SW 1271 (cell line): ENCODE data around the gene SLC25A29.
A peak's percentile ranks its signal among the peaks of the same experiment; 100 is the strongest.
"Not testable (repeated sequence)": the region's sequence is repeated elsewhere in the genome, so short reads cannot be mapped to it uniquely, and the experiment has no call there.

ENCODE experiments used
- DNase-seq, 2 experiments: peaks; one replicate each; lab custom pipeline; 2025; lab: John Stamatoyannopoulos, UW

SLC25A29 gene

DNA sequence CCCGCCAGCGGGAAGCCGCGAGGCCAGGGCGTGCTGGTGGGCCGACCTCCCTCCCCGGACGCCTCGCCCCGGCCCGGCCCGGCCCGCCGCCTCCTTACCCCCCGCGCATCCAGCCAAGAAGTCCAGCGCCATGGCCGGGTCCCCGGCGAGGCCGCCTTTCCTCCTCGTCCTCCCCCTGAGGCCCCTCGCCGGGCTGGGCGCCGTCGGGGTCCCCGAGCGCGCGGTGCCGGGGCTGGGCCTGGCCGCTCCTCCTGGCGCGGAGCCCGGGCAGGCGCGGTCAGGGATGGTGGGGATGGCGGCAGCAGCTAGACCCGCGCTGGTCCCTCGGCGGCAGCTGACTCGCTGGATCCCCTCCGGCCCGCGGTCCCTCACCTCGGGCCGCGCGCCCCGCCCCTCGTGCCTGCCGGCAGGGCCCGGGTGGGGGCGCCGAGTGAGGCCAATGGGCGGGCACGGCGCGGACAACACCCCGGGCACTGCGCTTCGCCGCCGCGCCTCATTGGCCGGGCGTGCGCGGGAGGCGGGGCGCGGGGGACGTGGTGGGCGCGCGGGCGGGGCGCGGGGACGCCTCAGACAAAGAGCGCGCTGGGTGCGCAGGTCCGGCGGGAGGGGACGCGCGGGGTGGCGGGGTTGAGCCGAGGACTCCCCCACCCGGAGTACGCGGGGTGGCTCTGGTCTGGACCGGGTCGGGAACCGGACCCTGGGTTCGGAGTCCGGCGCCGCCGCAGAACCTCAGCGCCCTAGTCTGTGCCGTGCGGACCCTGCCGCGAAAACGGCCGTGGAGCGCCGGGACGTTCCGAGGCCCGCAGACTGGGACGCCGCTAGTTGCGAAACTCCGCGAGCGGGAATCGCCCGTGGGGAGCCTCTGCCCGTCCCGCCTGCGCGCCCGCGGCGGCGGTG, at the start of gene SLC25A29:
Gene SLC25A29 (minus strand): TSS at position 344 of the 897 bp plus-strand sequence. CDS start 212 bp downstream, at position 132.
- peak; percentile 79 to 85 for DNase-seq

DNA sequence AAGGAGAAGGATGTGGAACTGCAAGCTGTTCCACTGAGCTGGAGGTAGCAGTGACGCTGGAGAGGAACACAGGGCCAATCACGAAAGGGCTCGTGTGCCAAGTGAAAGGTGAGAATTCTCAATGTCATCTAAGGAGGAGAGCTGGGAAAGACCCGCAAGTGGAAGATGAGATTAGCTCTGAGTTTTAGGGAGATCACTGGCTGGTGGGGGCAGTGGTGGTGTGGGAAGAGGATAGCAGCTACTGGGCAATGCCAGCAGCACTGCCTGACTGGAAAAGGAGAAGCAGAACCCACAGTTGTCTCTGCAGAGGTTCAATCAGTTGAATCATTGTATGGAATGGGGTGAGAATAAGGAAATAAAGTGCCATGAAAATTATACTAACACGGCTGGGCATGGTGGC, 44.7 kb upstream of the SLC25A29 start:
- DNase-seq: no peak

DNA sequence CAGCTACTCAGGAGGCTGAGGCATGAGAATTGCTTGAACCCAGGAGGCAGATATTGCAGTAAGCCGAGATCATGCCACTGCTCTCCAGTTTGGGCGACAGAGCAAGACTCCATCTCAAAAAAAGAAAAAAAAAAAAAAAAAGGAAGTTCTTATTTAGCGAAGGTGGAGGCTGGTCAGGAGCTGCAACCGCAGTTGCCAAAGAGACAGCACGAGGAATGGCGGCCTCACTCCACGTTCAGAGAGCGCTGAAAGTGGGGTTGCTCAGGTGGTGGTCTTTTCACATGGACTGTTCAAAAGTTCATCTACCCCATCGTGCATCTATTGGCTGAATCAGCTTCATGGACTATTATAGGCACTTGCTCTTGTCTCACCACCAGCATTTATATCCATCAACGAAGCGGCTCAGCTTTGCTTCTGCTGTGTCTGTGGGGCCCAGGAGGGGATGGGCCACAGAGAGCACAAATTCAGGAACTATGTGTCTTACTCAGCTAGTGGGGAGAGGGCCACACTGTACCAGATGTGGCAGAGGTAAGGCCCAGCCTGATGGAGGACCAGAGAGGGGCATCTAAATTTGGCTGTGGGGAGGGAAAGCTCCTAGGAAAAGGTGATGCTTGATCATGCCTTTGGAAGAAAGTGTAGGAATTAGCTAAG, 44.2 kb upstream of the SLC25A29 start:
- no peak for DNase-seq

DNA sequence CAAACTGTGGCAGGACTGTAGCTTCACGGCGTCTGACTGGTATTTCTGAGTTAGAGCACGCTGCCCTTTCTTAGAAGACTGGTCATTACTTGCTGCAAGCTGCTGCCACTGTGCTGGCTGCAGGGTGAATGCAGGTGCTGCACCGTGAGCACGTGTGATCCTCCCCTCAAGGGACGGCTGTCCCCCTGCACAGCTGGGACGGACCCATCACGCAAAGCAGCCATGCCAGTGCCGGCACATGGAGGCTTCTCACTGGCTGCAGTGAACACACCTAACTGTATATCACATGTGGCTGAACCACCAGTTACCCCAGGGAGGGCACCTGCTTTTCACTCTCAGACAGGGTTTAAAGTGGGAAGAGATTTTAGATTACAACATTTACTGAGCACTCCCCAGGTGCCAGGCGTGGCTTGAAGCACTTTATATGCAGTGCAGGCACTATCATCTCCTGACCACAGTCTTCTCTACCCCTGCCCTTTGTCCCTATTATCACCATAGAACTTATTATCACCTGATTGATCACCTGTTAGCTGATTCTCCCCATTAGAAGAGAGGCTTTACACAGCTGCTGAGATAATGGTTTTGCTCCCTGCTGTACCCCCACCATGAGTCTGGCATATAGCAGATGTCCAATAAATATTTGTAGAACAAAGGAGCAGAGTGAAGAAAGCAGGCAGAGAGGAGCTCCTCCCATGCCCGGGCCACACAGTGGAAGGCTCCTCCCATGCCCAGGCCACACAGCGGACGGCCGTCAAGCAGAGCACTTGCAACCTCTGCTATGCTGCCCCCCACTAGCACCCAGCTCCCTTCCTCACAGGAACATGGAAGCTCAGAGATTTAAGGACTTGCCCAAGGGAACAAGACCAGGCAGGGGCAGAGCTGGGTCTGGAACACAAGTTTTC, 42.8 kb upstream of the SLC25A29 start:
- no peak for DNase-seq

GRCh38 chr14:100348253-100348729, 42.0 kb upstream of the SLC25A29 start:
- DNase-seq: no peak

DNA sequence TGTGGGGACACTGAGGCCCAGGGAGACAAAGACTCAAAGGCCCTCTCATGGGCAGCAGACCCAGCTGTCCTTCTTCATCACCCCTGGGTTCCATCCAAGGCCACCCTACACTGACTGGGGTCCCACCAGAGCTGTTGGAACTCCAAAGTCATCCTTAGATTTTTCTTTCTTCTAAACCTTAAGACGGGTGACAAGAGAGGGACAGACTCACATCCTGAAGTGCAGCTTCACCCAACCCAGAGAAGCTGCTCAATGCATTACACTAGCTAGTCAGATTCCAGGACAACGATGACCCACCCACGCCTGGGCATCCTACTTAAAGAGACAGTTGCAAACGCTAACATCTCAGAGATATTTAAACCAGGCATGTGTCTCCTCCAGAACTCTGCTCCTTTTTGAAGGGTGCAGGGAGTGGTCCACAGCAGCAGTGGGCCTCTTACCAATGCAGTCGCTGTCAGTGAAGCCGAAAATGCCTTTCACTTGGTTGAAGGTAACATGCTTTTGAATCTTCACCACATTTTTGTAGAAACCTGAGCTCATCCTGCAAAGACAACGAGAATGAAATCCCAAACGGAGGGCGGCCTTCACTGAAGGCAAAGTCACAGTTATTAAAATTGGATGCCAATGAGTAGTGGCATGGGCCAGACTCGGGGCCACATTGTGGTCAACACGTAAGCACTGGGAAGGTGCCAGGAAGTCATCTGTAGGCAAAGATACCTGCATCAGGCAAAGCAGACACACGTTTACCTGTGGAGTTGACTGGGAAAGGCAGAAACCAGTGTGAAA, 40.3 kb upstream of the SLC25A29 start:
- no peak for DNase-seq

DNA sequence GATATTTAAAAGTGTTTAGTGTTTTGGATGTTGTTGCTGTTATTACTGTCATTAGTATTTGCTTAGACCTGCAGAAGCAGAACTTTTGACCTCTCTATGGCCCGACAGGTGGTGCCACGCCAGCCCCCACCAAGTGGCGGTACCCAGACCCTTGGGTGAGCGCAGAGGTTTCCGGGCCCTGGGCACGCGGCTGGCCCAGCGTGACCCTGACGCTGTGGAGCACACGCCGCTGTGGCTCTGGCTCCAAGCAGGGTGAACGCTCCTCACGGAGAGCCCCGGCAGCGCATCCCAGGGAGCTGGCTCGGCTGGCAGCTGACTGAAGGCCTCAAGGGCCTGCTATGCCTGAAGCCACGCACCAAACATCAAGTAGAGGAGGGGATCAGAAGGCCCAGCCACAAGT, 39.5 kb upstream of the SLC25A29 start:
- DNase-seq: no peak

GRCh38 chr14:100344657-100345056, 38.4 kb upstream of the SLC25A29 start:
- not testable (repeated sequence) for DNase-seq

DNA sequence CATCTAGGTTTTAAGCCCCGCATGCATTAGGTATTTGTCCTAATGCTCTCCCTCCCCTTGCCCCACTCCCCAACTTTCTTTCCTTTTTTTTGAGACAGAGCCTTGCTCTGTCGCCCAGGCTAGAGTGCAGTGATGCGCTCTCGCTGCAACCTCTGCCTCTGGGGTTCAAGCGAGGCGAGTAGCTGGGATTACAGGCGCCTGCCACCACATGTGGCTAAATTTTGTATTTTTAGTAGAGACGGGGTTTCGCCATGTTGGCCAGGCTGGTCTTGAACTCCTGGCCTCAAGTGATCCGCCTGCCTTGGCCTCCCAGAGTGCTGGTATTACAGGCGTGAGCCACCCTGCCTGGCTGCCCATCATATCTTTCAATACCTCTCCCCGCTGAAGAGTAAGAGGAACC, 36.6 kb upstream of the SLC25A29 start:
- DNase-seq: not testable (repeated sequence)

GRCh38 chr14:100342195-100342594, 36.0 kb upstream of the SLC25A29 start:
- no peak for DNase-seq

DNA sequence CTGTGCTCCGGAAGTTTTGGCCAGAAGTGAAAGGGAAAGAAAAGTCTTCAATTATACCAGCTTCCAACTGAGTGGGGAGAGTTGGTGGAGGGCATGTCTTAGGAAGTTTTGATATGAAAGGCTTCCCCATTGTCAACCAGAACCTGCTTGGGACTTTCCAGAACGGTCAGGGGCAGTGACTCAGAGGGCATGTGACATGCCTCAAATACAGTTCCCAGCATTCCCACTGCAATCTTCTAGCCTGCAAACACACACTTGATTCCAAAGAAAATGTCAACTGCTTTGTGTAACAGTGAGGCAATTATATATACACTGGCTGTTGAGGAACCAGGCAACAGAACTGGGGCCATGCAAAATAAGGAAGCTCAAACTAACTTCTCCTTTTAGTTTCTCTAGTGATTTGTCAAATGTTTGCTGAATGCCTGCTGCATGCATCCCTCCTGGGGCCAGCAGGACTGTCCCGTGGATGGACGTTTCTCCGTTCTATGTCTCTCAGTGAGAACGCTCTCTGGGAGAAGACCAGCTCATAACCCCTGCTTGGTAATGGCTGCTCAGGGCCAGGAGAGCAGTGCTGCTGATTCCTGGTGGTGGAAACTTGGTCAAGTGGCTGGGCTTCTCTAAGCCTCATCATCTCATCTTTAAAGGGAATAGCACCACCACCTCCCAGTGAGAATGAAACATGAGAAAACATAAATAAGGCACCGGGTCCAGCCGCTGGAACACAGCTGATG, 35.2 kb upstream of the SLC25A29 start:
- peak in 1 of 2 experiments; percentile 14 for DNase-seq

DNA sequence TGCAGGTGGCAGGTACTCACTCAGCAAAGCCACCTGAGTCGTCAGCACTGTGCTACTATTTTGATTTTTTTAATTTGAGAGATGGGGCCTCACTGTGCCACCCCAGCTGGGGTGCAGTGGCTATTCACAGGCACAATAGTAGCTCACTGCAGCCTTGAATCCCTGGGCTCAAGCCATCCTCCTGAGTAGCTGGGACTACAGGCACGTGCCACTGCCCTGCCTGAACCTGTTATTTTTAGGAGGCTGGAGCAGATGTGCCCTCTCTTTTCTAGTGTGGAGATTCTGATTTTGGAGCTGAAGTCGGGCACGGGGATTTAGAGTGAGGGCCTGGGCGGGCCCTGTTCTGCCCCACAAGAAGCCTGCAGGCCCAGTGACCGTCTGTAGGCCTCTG, 34.2 kb upstream of the SLC25A29 start:
- DNase-seq: no peak

GRCh38 chr14:100339766-100340422, 33.6 kb upstream of the SLC25A29 start:
- no peak for DNase-seq

- no peak for DNase-seq
These were observed 30.6 kb upstream of the SLC25A29 start for GRCh38 chr14:100336618-100337530.

DNA sequence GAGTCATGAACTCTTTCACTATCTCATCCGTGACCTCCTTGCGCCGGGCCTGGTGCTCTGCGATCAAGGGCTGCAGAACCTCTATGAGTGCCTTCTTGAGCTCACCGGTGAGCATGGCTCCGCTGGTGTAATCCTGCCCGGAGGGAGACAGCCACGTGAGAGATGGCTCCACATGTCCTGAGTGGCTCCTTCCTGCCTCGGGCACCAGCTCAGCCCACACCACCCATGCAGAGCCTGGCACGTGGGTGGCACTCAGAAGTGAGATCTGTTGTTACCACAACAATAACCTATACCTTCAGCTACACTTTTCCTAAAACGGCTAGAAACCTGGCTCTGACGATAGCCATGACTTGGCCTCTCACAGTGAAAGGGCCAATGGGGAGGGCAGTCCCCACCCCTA, 28.7 kb upstream of the SLC25A29 start:
- DNase-seq: no peak

DNA sequence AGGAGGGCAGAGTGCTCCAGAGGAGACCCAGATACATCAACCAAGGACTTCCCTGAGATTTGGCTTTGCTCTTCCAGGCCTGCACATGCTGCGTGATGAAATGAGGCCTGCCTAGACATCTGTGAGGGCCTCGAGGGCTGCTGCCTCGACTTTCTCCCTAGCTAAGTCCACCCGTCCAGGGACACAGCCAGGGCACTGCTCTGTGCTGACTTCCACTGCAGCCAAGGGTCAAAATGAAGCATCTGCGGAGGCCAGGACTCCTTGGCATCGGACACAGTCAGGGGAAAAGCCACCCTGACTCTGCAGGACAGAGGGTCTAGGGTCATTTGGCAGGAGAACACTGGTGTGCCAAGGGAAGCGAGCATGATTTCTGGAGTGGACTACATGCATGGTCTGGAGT, 27.6 kb upstream of the SLC25A29 start:
- DNase-seq: no peak

DNA sequence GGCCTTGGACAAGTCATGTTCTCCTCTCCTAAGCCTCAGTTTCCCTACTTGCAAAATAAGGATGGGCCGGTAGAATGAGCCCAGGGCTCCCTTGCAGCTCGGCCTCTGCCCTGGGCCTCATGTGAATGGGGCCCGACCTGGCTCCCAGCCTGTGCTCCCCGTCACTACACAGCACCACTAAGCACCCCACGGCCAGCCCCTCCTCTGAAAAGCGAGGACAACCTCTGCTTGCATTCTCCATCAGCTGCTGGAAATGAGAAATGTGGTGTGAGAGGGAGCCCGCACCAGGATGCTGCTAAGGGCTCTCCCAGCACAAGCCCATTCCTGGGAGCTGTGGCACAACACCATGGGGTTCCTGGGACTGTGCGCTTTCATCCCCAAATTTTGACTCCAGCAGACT, 27.1 kb upstream of the SLC25A29 start:
- no peak for DNase-seq

- DNase-seq: no peak
These were observed 26.6 kb upstream of the SLC25A29 start for GRCh38 chr14:100332797-100333196.

- no peak for DNase-seq
These were observed 25.9 kb upstream of the SLC25A29 start for GRCh38 chr14:100332071-100332639.
